ENCODE data around the gene STK11.
A peak's percentile ranks its signal among the peaks of the same experiment; 100 is the strongest.

STK11 gene

DNA sequence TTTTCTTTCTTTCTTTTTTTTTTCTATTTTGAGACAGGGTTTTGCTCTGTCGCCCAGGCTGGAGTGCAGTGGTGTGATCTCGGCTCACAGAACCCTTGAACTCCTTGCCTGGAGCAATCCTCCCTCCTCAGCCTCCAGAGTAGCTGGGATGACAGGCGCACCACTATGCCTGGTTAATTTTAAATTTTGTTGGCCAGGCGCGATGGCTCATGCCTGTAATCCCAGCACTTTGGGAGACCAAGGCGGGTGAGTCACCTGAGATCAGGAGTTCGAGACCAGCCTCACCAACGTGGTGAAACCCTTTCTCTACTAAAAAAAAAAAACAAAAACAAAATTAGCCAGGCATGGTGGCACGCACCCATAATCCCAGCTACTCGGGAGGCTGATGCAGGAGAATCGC is 22.9 kb upstream of the STK11 start:
- Histone ChIP-seq H2AFZ (ENCODE audit: low read length) (no peak overlapping the region), H3K27me3 (replicated peaks; ENCODE audit: insufficient read depth, low read length) (no peaks in the 10 kb centered on the region), H3K4me2 (ENCODE audit: low read depth, low read length) (no peak overlapping the region), H3K79me2 (ENCODE audit: low read length) (no peaks in the 10 kb centered on the region), H3K4me1 (ENCODE audit: low read length) (peaks cover 9% of the 10 kb centered on the region), H3F3A (ENCODE audit: insufficient read depth, low read length) (0 out of 2 replicates have a peak, but pooled peaks cover 3% of the 10 kb centered on the region), H3K9ac (ENCODE audit: low read length) (no peak overlapping the region), H3K27ac (ENCODE audit: low read length) (no peak overlapping the region), H3K9me3 (replicated peaks; ENCODE audit: insufficient read depth, low read length) (no peaks in the 10 kb centered on the region), H3K36me3 (replicated peaks; ENCODE audit: insufficient read depth, low read length) (no peaks in the 10 kb centered on the region), H4K20me1 (ENCODE audit: insufficient read depth, low read length) (no peaks in the 10 kb centered on the region), H3K9me2 (replicated peaks; ENCODE audit: insufficient read depth, low read length) (no peaks in the 10 kb centered on the region), H3K4me3 (ENCODE audit: low read length) (no peak overlapping the region)
- peak; percentile 2 for DNase-seq
- TF ChIP-seq EZH2 (optimal IDR thresholded peaks at IDR 0.05; ENCODE audit: low read depth, low read length) (no peak), EZH2phosphoT487 (IDR thresholded peaks at IDR 0.05; ENCODE audit: low read length) (no peak)
- TF ChIP-seq, protein P1, sequence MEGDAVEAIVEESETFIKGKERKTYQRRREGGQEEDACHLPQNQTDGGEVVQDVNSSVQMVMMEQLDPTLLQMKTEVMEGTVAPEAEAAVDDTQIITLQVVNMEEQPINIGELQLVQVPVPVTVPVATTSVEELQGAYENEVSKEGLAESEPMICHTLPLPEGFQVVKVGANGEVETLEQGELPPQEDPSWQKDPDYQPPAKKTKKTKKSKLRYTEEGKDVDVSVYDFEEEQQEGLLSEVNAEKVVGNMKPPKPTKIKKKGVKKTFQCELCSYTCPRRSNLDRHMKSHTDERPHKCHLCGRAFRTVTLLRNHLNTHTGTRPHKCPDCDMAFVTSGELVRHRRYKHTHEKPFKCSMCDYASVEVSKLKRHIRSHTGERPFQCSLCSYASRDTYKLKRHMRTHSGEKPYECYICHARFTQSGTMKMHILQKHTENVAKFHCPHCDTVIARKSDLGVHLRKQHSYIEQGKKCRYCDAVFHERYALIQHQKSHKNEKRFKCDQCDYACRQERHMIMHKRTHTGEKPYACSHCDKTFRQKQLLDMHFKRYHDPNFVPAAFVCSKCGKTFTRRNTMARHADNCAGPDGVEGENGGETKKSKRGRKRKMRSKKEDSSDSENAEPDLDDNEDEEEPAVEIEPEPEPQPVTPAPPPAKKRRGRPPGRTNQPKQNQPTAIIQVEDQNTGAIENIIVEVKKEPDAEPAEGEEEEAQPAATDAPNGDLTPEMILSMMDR (IDR thresholded peaks at IDR 0.05; ENCODE audit: low read length) = no peak

DNA sequence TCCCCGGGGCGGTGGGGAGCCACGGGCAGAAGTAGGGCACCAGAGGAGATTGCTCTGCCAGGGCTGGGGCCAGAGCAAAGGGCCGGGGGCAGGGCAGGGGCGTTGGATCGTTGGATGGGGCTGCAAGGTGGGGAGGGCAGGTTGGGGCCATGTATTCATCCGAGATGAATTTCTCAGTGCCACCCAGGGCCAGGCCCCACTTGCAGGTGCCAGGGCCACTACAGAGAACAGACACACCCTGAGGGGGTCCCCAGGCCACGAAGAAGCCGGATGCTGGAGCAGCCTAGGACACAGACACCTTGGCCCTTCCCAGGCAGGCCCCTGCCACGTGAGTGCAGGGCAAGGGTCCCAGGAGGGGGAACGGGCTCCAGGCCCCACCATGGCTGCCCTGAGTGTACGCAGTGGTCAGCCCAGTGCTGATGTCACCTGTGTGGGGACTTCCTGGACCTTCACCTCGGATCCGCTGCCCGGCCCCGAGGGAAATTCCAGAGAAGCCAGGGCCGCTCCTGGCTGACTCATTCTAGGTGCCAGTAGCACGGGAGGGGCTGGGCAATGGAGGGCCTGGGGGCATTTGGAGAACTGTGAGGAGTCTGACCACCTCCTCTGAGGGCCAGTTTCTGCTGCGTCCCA is 21.9 kb upstream of the STK11 start:
- H3K27me3 ChIP-seq (replicated peaks; ENCODE audit: insufficient read depth, low read length) = no peaks in the 10 kb centered on the region
- DNase-seq = no peak
- H3K79me2 ChIP-seq (ENCODE audit: low read length) = no peaks in the 10 kb centered on the region
- peaks cover 9% of the 10 kb centered on the region for H3K4me1 ChIP-seq (ENCODE audit: low read length)
- H2AFZ ChIP-seq (ENCODE audit: low read length) = no peak overlapping the region
- H3K27ac ChIP-seq (ENCODE audit: low read length) = no peak overlapping the region
- TF ChIP-seq, protein P1 (IDR thresholded peaks at IDR 0.05; ENCODE audit: low read length) = no peak
- TF ChIP-seq EZH2phosphoT487 (IDR thresholded peaks at IDR 0.05; ENCODE audit: low read length) (no peak), EZH2 (optimal IDR thresholded peaks at IDR 0.05; ENCODE audit: low read depth, low read length) (no peak)
- no peaks in the 10 kb centered on the region for H3K36me3 ChIP-seq (replicated peaks; ENCODE audit: insufficient read depth, low read length)
- no peak overlapping the region for H3K4me3 ChIP-seq (ENCODE audit: low read length)
- no peaks in the 10 kb centered on the region for H4K20me1 ChIP-seq (ENCODE audit: insufficient read depth, low read length)
- no peaks in the 10 kb centered on the region for H3K9me3 ChIP-seq (replicated peaks; ENCODE audit: insufficient read depth, low read length)
- H3F3A ChIP-seq (ENCODE audit: insufficient read depth, low read length) = 0 out of 2 replicates have a peak, but pooled peaks cover 3% of the 10 kb centered on the region
- H3K9ac ChIP-seq (ENCODE audit: low read length) = no peak overlapping the region
- no peak overlapping the region for H3K4me2 ChIP-seq (ENCODE audit: low read depth, low read length)
- no peaks in the 10 kb centered on the region for H3K9me2 ChIP-seq (replicated peaks; ENCODE audit: insufficient read depth, low read length)

DNA sequence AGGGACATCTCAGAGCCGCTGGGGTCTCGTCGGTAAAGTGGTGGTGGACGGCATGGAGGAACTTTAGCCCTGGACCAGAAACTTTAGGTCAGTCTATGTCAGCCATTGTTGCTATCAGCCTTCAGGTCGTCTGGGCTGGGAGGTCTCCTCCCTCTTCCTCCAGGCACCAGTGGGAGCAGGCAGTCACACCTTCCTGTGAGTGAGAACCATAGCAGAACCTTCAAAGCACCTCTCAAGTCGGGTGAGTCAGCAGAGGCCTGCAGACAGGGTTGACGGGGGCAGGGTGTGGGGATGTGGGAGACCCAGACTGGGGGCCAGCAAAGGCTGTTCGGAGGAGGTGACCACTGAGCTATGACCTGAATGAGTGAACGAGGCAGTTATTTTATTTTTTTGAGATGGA is 16.2 kb upstream of the STK11 start:
- no peak overlapping the region for H3K4me2 ChIP-seq (ENCODE audit: low read depth, low read length)

More for the DNA sequence above, 16.2 kb upstream of the STK11 start:
- no peaks in the 10 kb centered on the region for H4K20me1 ChIP-seq (ENCODE audit: insufficient read depth, low read length)
- no peaks in the 10 kb centered on the region for H3K79me2 ChIP-seq (ENCODE audit: low read length)
- H3K36me3 ChIP-seq (replicated peaks; ENCODE audit: insufficient read depth, low read length) = no peaks in the 10 kb centered on the region
- TF ChIP-seq, protein P1 (IDR thresholded peaks at IDR 0.05; ENCODE audit: low read length) = no peak
- TF ChIP-seq EZH2phosphoT487 (IDR thresholded peaks at IDR 0.05; ENCODE audit: low read length) (no peak), EZH2 (optimal IDR thresholded peaks at IDR 0.05; ENCODE audit: low read depth, low read length) (no peak)
- no peaks in the 10 kb centered on the region for H3K27me3 ChIP-seq (replicated peaks; ENCODE audit: insufficient read depth, low read length)
- H3K9me3 ChIP-seq (replicated peaks; ENCODE audit: insufficient read depth, low read length) = no peaks in the 10 kb centered on the region
- no peak overlapping the region for H3K27ac ChIP-seq (ENCODE audit: low read length)
- no peaks in the 10 kb centered on the region for H3K9me2 ChIP-seq (replicated peaks; ENCODE audit: insufficient read depth, low read length)
- peak; percentile 6 for DNase-seq
- no peak overlapping the region for H3K9ac ChIP-seq (ENCODE audit: low read length)
- H3K4me3 ChIP-seq (ENCODE audit: low read length) = no peak overlapping the region
- no peaks in the 10 kb centered on the region for H3F3A ChIP-seq (ENCODE audit: insufficient read depth, low read length)
- no peaks in the 10 kb centered on the region for H3K4me1 ChIP-seq (ENCODE audit: low read length)
- H2AFZ ChIP-seq (ENCODE audit: low read length) = no peak overlapping the region

Data from MM.1S (cell line).